ENCODE measurements around the gene CGB8. TPM values are rescaled to one million over a fixed set of nuclear protein-coding genes. Genes with fewer than 3 reads are reported as not detected.

CGB8 gene
- total and polyA plus RNA-seq, 2 of the 4 experiments (the other 2 are of a cell fraction): 0.48 TPM; not detected in 1

DNA sequence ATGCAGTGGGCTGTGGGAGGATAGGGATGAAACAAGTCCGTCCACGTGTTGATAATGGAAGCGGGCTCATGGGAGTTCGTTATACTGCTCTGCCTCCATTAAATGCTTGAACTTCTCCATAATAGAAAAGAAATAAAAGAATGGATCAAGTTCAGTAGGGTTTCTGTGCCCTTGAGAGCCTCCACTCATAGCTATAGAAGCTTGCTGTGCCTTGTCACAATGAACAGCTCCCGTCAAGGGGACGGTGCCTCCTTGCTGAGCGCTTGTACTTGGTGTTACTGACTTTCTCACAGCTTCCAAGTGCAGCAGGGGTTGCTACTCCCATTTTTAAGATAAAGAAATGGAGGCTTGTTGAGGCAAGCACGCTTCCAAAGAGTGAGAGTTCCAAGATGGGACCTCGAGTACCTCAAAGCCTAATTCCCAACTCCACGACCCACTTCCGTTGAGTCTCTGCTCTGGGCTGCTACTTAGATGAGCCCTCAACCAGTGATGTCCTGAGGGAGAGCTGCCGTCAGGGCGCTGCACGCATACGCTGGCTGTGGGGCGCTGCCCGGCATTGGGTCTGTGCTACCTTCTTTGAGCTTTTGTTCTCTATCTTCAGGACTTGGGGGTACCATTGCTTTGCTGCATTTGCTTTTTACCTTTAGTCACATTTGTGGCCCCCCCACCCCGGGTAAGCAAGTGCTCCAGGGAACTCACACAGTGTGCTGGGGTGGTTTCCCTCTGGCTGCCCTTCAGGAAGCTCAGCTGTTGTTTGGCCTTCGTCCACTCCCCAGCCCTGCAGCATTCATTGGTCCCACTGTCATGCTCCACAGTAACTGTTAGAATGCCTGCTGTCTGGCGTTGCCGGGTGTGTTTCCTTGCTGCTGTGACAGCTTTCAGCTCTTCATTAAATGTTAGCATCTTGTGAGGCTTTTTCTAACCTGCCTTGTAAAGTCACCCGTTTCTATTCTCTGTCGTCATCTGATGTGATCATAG is 45.9 kb upstream of the CGB8 start (continued):
- TF ChIP-seq, protein P1, sequence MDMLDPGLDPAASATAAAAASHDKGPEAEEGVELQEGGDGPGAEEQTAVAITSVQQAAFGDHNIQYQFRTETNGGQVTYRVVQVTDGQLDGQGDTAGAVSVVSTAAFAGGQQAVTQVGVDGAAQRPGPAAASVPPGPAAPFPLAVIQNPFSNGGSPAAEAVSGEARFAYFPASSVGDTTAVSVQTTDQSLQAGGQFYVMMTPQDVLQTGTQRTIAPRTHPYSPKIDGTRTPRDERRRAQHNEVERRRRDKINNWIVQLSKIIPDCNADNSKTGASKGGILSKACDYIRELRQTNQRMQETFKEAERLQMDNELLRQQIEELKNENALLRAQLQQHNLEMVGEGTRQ (IDR thresholded peaks at IDR 0.05; ENCODE audit: low read depth, low read length): no peak

DNA sequence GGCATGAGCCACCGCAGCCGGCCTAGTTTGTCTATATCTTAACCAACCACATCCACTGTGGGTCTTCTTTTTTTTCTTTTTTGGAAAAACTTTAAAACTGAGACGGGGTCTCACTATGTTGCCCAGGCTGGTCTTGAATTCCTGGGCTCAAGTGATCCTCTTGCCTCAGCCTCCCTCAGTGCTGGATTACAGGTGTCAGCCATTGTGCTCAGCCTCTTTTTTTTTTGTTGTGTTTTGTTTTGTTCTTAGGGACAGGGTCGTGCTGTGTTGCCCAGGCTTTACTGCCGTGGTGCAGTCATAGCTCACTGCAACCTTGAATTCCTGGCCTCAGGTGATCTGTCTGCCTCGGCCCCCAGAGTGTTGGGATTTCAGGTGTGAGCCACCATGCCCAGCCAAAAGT is 43.8 kb upstream of the CGB8 start:
- Histone ChIP-seq H3K9ac (ENCODE audit: low read depth, low read length) (no peak overlapping the region), H3K4ac (ENCODE audit: low read depth, low read length) (no peak overlapping the region), H3K9me1 (ENCODE audit: insufficient read depth, low read length) (no peaks in the 10 kb centered on the region), H3K18ac (ENCODE audit: low read depth, low read length) (no peak overlapping the region), H3K27me3 (ENCODE audit: control insufficient read depth, insufficient read depth, low read length) (no peaks in the 10 kb centered on the region), H4K8ac (ENCODE audit: low read depth in 2 of 2, low read length in 2 of 2) (no peak overlapping the region), H2BK120ac (ENCODE audit: low read depth, low read length) (no peak overlapping the region), H3K23ac (ENCODE audit: low read depth, low read length) (no peak overlapping the region), H3K4me3 (ENCODE audit: insufficient read depth, low read depth, low read length) (no peak overlapping the region), H3K9me3 (ENCODE audit: control insufficient read depth, insufficient read depth, low read length) (no peaks in the 10 kb centered on the region), H3K4me1 (ENCODE audit: control insufficient read depth, insufficient read depth, low read length) (no peaks in the 10 kb centered on the region), H4K20me1 (ENCODE audit: insufficient read depth, low read length) (peaks cover 77% of the 10 kb centered on the region), H4K91ac (ENCODE audit: insufficient read depth, low read depth, low read length) (no peak overlapping the region), H2AFZ (replicated peaks; ENCODE audit: low read length, poor library complexity) (no peak overlapping the region), H4K5ac (ENCODE audit: low read depth, low read length) (no peak overlapping the region), H3K56ac (ENCODE audit: extremely low read depth, insufficient read depth, low read length) (no peak overlapping the region), H3K79me1 (ENCODE audit: low read depth in 1 of 2, low read length in 2 of 2) (peaks cover 34 to 62% of the 10 kb centered on the region in 2 experiments), H2AK5ac (ENCODE audit: low read depth, low read length) (no peak overlapping the region), H2AK9ac (replicated peaks; ENCODE audit: low read depth, low read length, poor library complexity) (no peak overlapping the region), H3K36me3 (ENCODE audit: control insufficient read depth, insufficient read depth, low read length) (peaks cover 69% of the 10 kb centered on the region), H3K4me2 (ENCODE audit: low read depth, low read length) (no peak overlapping the region), H2BK5ac (ENCODE audit: low read depth, low read length, poor library complexity, severe bottlenecking) (no peak overlapping the region), H2BK15ac (ENCODE audit: low read depth, low read length) (no peak overlapping the region), H2BK20ac (ENCODE audit: low read depth, low read length) (no peak overlapping the region), H3K27ac (ENCODE audit: insufficient read depth, low read length) (no peak overlapping the region), H3K14ac (replicated peaks; ENCODE audit: low read depth, low read length) (no peak overlapping the region)
- WGBS, 2 experiments (ENCODE audit: extremely low coverage in 2 of 2, insufficient read length in 1 of 2): 100% methylated on average over 5 of the region's 6 CpGs; no CpG with 5 or more reads in 1 of the 2 experiments
- TF ChIP-seq RAD21 (IDR thresholded peaks at IDR 0.05; ENCODE audit: low read length) (no peak), MAFK (IDR thresholded peaks at IDR 0.05; ENCODE audit: low read depth, low read length) (no peak), NFE2L2 (IDR thresholded peaks at IDR 0.05; ENCODE audit: low read depth, low read length) (no peak), RCOR1 (IDR thresholded peaks at IDR 0.05; ENCODE audit: insufficient replicate concordance, low read length) (no peak), CHD1 (IDR thresholded peaks at IDR 0.05; ENCODE audit: low read depth, low read length) (no peak)
- no TSS peak for BruUV-seq (replicated peaks)
- POLR2A ChIA-PET (ENCODE audit: unreplicated experiment): no interaction called here
- intact Hi-C loops (cut with micrococcal nuclease) (no loop called here), dilution Hi-C loops (cut with HindIII; ENCODE audit: low sequenced_read_pairs, unreplicated experiment) (no loop called here), in situ Hi-C loops (cut with MboI; ENCODE audit: low sequenced_read_pairs) (no loop called here)
- DNase-seq (no peak), ATAC-seq (ENCODE audit: low read depth) (no peak)
- CTCF ChIA-PET: no interaction called here

Data from IMR-90 (cell line).